ENCODE results near the gene PXDC1. TPM values are rescaled to one million over a fixed set of nuclear protein-coding genes. Genes with fewer than 3 reads are reported as not detected.

Gene PXDC1
- total RNA-seq, 1 experiment from 2014 or later, result 6.3 TPM

GRCh38 chr6:3791526-3792203 lies 40.2 kb upstream of the PXDC1 start:
- Histone ChIP-seq H3K9ac (ENCODE audit: low read length) (no peak overlapping the region), H3K36me3 (ENCODE audit: control insufficient read depth in 1 of 2, insufficient read depth in 2 of 2, low read length in 2 of 2) (no peaks in the 10 kb centered on the region), H4K20me1 (ENCODE audit: insufficient read depth) (no peaks in the 10 kb centered on the region), H3K9me2 (ENCODE audit: insufficient read depth) (no peaks in the 10 kb centered on the region), H3K27ac (ENCODE audit: low read depth, low read length) (no peak overlapping the region), H3K4me1 (ENCODE audit: control insufficient read depth in 1 of 2, insufficient read depth in 2 of 2, low read length in 2 of 2) (peaks cover 0 to 14% of the 10 kb centered on the region in 2 experiments; a peak in 1 of 4 replicates), H3K27me3 (ENCODE audit: insufficient read depth, low read length) (no peaks in the 10 kb centered on the region), H3K9me3 (ENCODE audit: control insufficient read depth in 1 of 2, insufficient read depth in 1 of 2, low read depth in 1 of 2, low read length in 2 of 2) (no peaks in the 10 kb centered on the region), H3K4me3 (replicated peaks in 1 of 2; ENCODE audit: low read depth in 1 of 2, low read length in 2 of 2) (no peak overlapping the region), H3K4me2 (ENCODE audit: low read length) (no peak overlapping the region), H2AFZ (ENCODE audit: low read depth, low read length, poor library complexity, severe bottlenecking) (no peak overlapping the region), H3K79me2 (ENCODE audit: insufficient read depth, low read length) (no peaks in the 10 kb centered on the region)
- no TSS peak for BruUV-seq (replicated peaks)
- TF ChIP-seq SP1 (IDR thresholded peaks at IDR 0.05; ENCODE audit: low read depth), result no peak
- ATAC-seq (no peak), DNase-seq (ENCODE audit: low read depth, low spot score) (no peak)
- ChIA-PET RAD21 (ENCODE audit: low non-redundant PET in 1 of 2, low total read pairs in 2 of 2, uncharacterized antibody in 2 of 2, unreplicated experiment in 2 of 2) (no interaction called here), POLR2A (no interaction called here), CTCF (no interaction called here)
- intact Hi-C loops (cut with micrococcal nuclease), result no loop called here

- Histone ChIP-seq H3K4me3 (replicated peaks in 1 of 2; ENCODE audit: low read depth in 1 of 2, low read length in 2 of 2) (no peak overlapping the region), H3K27me3 (ENCODE audit: insufficient read depth, low read length) (no peaks in the 10 kb centered on the region), H3K9me2 (ENCODE audit: insufficient read depth) (no peaks in the 10 kb centered on the region), H3K79me2 (ENCODE audit: insufficient read depth, low read length) (no peaks in the 10 kb centered on the region), H3K9ac (ENCODE audit: low read length) (no peak overlapping the region), H3K4me1 (ENCODE audit: control insufficient read depth in 1 of 2, insufficient read depth in 2 of 2, low read length in 2 of 2) (peaks cover 0 to 14% of the 10 kb centered on the region in 2 experiments; a peak in 1 of 4 replicates), H3K9me3 (ENCODE audit: control insufficient read depth in 1 of 2, insufficient read depth in 1 of 2, low read depth in 1 of 2, low read length in 2 of 2) (no peaks in the 10 kb centered on the region), H2AFZ (ENCODE audit: low read depth, low read length, poor library complexity, severe bottlenecking) (no peak overlapping the region), H4K20me1 (ENCODE audit: insufficient read depth) (no peaks in the 10 kb centered on the region), H3K4me2 (ENCODE audit: low read length) (no peak overlapping the region), H3K27ac (ENCODE audit: low read depth, low read length) (no peak overlapping the region), H3K36me3 (ENCODE audit: control insufficient read depth in 1 of 2, insufficient read depth in 2 of 2, low read length in 2 of 2) (no peaks in the 10 kb centered on the region)
- ChIA-PET RAD21 (ENCODE audit: low non-redundant PET in 1 of 2, low total read pairs in 2 of 2, uncharacterized antibody in 2 of 2, unreplicated experiment in 2 of 2) (no interaction called here), POLR2A (no interaction called here), CTCF (no interaction called here)
- ATAC-seq, result no peak
- TF ChIP-seq POLR2A (IDR thresholded peaks at IDR 0.05; ENCODE audit: borderline replicate concordance, extremely low read depth, insufficient read depth, insufficient read length) (no peak), TCF7L2 (IDR thresholded peaks at IDR 0.05; ENCODE audit: borderline replicate concordance, extremely low read depth, insufficient read depth, insufficient read length) (no peak), REST (IDR thresholded peaks at IDR 0.05; ENCODE audit: low read depth) (no peak), ELF1 (IDR thresholded peaks at IDR 0.05; ENCODE audit: borderline replicate concordance, low read depth) (no peak), RAD21 (IDR thresholded peaks at IDR 0.05; ENCODE audit: low read depth) (no peak), SIN3A (IDR thresholded peaks at IDR 0.05; ENCODE audit: low read depth) (no peak), ZNF274 (IDR thresholded peaks at IDR 0.05; ENCODE audit: low read depth, low read length) (no peak), FOSL1 (IDR thresholded peaks at IDR 0.05; ENCODE audit: low read depth) (no peak), ATF3 (IDR thresholded peaks at IDR 0.05) (no peak), CBX3 (IDR thresholded peaks at IDR 0.05; ENCODE audit: low read depth) (no peak)
- DNase-seq (ENCODE audit: low read depth, low spot score), result no peak
- intact Hi-C loops (cut with micrococcal nuclease), result no loop called here
- BruUV-seq (replicated peaks), result no TSS peak
These were observed 38.5 kb upstream of the PXDC1 start for GRCh38 chr6:3789896-3790558.
